ENCODE results near the gene MFRP. TPM values are rescaled to one million over a fixed set of nuclear protein-coding genes. Genes with fewer than 3 reads are reported as not detected.

The MFRP gene
- total RNA-seq, 1 donor: not detected

GRCh38 chr11:119309411-119309810 lies 37.1 kb downstream of the MFRP start:
- H3K4me3 ChIP-seq (ENCODE audit: low read length): no peak overlapping the region
- peaks cover 4% of the 10 kb centered on the region for H3K27me3 ChIP-seq (ENCODE audit: insufficient read depth, low read length)
- peaks cover 13% of the 10 kb centered on the region for H3K4me1 ChIP-seq (ENCODE audit: insufficient read depth, low read length)
- no peaks in the 10 kb centered on the region for H3K9me3 ChIP-seq (ENCODE audit: low read depth, low read length)

- no peak overlapping the region for H3K4me3 ChIP-seq (ENCODE audit: low read length)
- H3K4me1 ChIP-seq (ENCODE audit: insufficient read depth, low read length): peaks cover 13% of the 10 kb centered on the region
- no peaks in the 10 kb centered on the region for H3K9me3 ChIP-seq (ENCODE audit: low read depth, low read length)
- H3K27me3 ChIP-seq (ENCODE audit: insufficient read depth, low read length): no peaks in the 10 kb centered on the region
Measured at GRCh38 chr11:119307974-119308373, 38.5 kb downstream of the MFRP start.

GRCh38 chr11:119307219-119307618 lies 39.3 kb downstream of the MFRP start:
- no peaks in the 10 kb centered on the region for H3K9me3 ChIP-seq (ENCODE audit: low read depth, low read length)
- peaks cover 13% of the 10 kb centered on the region for H3K4me1 ChIP-seq (ENCODE audit: insufficient read depth, low read length)
- H3K4me3 ChIP-seq (ENCODE audit: low read length): no peak overlapping the region

GRCh38 chr11:119306373-119306890 lies 40.1 kb downstream of the MFRP start:
- Histone ChIP-seq H3K4me1 (ENCODE audit: insufficient read depth, low read length) (peaks cover 13% of the 10 kb centered on the region), H3K4me3 (ENCODE audit: low read length) (no peak overlapping the region), H3K27me3 (ENCODE audit: insufficient read depth, low read length) (no peaks in the 10 kb centered on the region), H3K9me3 (ENCODE audit: low read depth, low read length) (no peaks in the 10 kb centered on the region)

More at GRCh38 chr11:119307219-119307618, 39.3 kb downstream of the MFRP start:
- H3K27me3 ChIP-seq (ENCODE audit: insufficient read depth, low read length): no peaks in the 10 kb centered on the region

GRCh38 chr11:119305556-119306372 lies 40.7 kb downstream of the MFRP start:
- Histone ChIP-seq H3K9me3 (ENCODE audit: low read depth, low read length) (no peaks in the 10 kb centered on the region), H3K4me1 (ENCODE audit: insufficient read depth, low read length) (peaks cover 13% of the 10 kb centered on the region), H3K4me3 (ENCODE audit: low read length) (no peak overlapping the region), H3K27me3 (ENCODE audit: insufficient read depth, low read length) (no peaks in the 10 kb centered on the region)

- Histone ChIP-seq H3K9me3 (ENCODE audit: low read depth, low read length) (no peaks in the 10 kb centered on the region), H3K4me3 (ENCODE audit: low read length) (no peak overlapping the region), H3K4me1 (ENCODE audit: insufficient read depth, low read length) (peaks cover 13% of the 10 kb centered on the region), H3K27me3 (ENCODE audit: insufficient read depth, low read length) (no peaks in the 10 kb centered on the region)
Measured at GRCh38 chr11:119303227-119303718, 43.2 kb downstream of the MFRP start.

GRCh38 chr11:119300198-119300964 lies 46.1 kb downstream of the MFRP start:
- Histone ChIP-seq H3K9me3 (ENCODE audit: low read depth, low read length) (no peaks in the 10 kb centered on the region), H3K4me1 (ENCODE audit: insufficient read depth, low read length) (no peaks in the 10 kb centered on the region), H3K27me3 (ENCODE audit: insufficient read depth, low read length) (no peaks in the 10 kb centered on the region), H3K4me3 (ENCODE audit: low read length) (no peak overlapping the region)

GRCh38 chr11:119299416-119299815 lies 47.1 kb downstream of the MFRP start:
- H3K27me3 ChIP-seq (ENCODE audit: insufficient read depth, low read length): no peaks in the 10 kb centered on the region
- no peak overlapping the region for H3K4me3 ChIP-seq (ENCODE audit: low read length)
- no peaks in the 10 kb centered on the region for H3K9me3 ChIP-seq (ENCODE audit: low read depth, low read length)
- no peaks in the 10 kb centered on the region for H3K4me1 ChIP-seq (ENCODE audit: insufficient read depth, low read length)

GRCh38 chr11:119298726-119299125 lies 47.8 kb downstream of the MFRP start:
- no peaks in the 10 kb centered on the region for H3K4me1 ChIP-seq (ENCODE audit: insufficient read depth, low read length)
- no peaks in the 10 kb centered on the region for H3K27me3 ChIP-seq (ENCODE audit: insufficient read depth, low read length)
- H3K9me3 ChIP-seq (ENCODE audit: low read depth, low read length): no peaks in the 10 kb centered on the region
- H3K4me3 ChIP-seq (ENCODE audit: low read length): no peak overlapping the region

- H3K4me3 ChIP-seq (ENCODE audit: low read length): no peak overlapping the region
- H3K4me1 ChIP-seq (ENCODE audit: insufficient read depth, low read length): no peaks in the 10 kb centered on the region
- no peaks in the 10 kb centered on the region for H3K27me3 ChIP-seq (ENCODE audit: insufficient read depth, low read length)
- H3K9me3 ChIP-seq (ENCODE audit: low read depth, low read length): no peaks in the 10 kb centered on the region
Measured at GRCh38 chr11:119297938-119298337, 48.6 kb downstream of the MFRP start.

GRCh38 chr11:119295178-119295577 lies 51.3 kb downstream of the MFRP start:
- Histone ChIP-seq H3K27me3 (ENCODE audit: insufficient read depth, low read length) (no peaks in the 10 kb centered on the region), H3K4me1 (ENCODE audit: insufficient read depth, low read length) (no peaks in the 10 kb centered on the region), H3K4me3 (ENCODE audit: low read length) (no peak overlapping the region), H3K9me3 (ENCODE audit: low read depth, low read length) (no peaks in the 10 kb centered on the region)

GRCh38 chr11:119293461-119293860 lies 53.0 kb downstream of the MFRP start:
- Histone ChIP-seq H3K4me1 (ENCODE audit: insufficient read depth, low read length) (no peaks in the 10 kb centered on the region), H3K27me3 (ENCODE audit: insufficient read depth, low read length) (no peaks in the 10 kb centered on the region), H3K9me3 (ENCODE audit: low read depth, low read length) (no peaks in the 10 kb centered on the region), H3K4me3 (ENCODE audit: low read length) (no peak overlapping the region)

- Histone ChIP-seq H3K4me3 (ENCODE audit: low read length) (no peak overlapping the region), H3K9me3 (ENCODE audit: low read depth, low read length) (no peaks in the 10 kb centered on the region), H3K27me3 (ENCODE audit: insufficient read depth, low read length) (no peaks in the 10 kb centered on the region), H3K4me1 (ENCODE audit: insufficient read depth, low read length) (no peaks in the 10 kb centered on the region)
Measured at GRCh38 chr11:119290894-119291497, 55.5 kb downstream of the MFRP start.

All from mononuclear cell (primary cell).